ENCODE results near the gene MZT2A. TPM values are rescaled to one million over a fixed set of nuclear protein-coding genes. Genes with fewer than 3 reads are reported as not detected.
"Not testable (repeated sequence)": the region's sequence is repeated elsewhere in the genome, so short reads cannot be mapped to it uniquely, and the experiment has no call there.

The MZT2A gene
- polyA plus RNA-seq, 1 of the 3 experiments (the other 2 are of a cell fraction): 61.9 TPM

DNA sequence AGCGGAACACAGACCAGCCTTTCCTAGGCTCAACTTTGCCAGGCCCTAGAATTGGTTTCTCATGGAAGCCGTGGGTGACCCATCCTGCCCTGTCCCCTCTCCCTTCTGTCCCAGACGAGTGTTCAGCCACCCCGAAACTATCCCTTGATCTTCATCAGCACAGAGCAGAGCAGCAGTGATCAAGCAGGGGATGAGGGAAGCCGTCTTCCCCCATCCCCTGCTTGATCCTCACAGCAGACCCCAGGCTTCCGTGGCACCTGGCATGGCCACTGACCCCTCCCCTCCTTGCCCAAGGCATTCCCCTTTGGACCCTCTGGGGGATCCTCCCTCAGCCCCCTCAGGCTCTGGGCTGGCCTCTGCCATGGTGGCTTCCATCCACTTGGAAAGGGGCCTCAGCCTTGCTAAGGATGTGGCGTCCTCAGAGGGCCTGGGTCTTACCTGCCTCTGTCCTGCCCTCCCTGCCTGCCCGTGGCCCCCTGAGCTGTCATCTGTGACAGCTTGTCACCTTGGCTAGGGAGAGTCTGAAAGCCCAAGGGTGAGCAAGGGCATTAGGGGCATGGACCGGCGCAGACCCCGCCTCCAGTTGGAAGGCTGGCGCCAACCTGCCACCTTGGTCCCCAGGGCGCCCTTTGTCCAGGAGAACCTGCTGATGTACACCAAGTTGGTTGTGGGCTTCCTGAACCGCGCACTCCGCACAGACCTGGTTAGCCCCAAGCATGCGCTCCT, 25.1 kb upstream of the MZT2A start (continued):
- TF ChIP-seq SIN3A (IDR thresholded peaks at IDR 0.05; ENCODE audit: borderline replicate concordance, low read depth, low read length): no peak
- TF ChIP-seq FOXJ3 (CRISPR knock-in tag; IDR thresholded peaks at IDR 0.05): no peak
- no peak for TF ChIP-seq GABPA (IDR thresholded peaks at IDR 0.05; ENCODE audit: low read depth)
- no peak for TF ChIP-seq RAD21 (IDR thresholded peaks at IDR 0.05; ENCODE audit: low read length)
- TF ChIP-seq, protein P1, sequence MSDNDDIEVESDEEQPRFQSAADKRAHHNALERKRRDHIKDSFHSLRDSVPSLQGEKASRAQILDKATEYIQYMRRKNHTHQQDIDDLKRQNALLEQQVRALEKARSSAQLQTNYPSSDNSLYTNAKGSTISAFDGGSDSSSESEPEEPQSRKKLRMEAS (IDR thresholded peaks at IDR 0.05; ENCODE audit: low read depth): no peak
- no peak for TF ChIP-seq TCF12 (IDR thresholded peaks at IDR 0.05)

DNA sequence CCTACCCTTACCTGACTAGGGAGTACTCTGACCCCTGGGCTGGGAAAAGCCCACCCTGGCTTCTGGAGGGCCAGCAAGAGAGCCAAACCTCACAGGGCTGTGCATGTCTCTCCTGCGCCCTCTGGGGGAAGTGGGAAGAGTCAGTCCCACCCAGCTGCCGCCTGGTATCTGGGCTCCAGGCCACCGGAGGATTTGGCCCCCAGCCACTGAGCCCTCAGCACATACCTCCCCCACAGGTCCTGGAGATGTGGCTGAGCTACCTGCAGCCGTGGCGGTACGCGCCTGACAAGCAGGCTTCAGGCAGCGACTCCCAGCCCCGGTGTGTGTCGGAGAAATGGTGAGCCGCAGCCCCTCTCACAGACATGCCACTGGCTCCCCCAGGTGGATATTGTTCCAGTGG, 24.4 kb upstream of the MZT2A start:
- CTCF ChIA-PET, POLR2A ChIA-PET: not testable (repeated sequence)

GRCh38 chr2:131516011-131516410, 23.8 kb upstream of the MZT2A start:
- no peak overlapping the region for H3K9ac ChIP-seq
- CTCF ChIA-PET: no interaction called here

More for the DNA sequence above, 24.4 kb upstream of the MZT2A start:
- H3K9me3 ChIP-seq; H3K4me2 ChIP-seq; H3K36me3 ChIP-seq (replicated peaks in 1 of 2; ENCODE audit: control insufficient read depth in 1 of 2, insufficient read depth in 2 of 2, low read length in 1 of 2); H2AFZ ChIP-seq (ENCODE audit: low read depth); H3K4me1 ChIP-seq (ENCODE audit: control insufficient read depth in 1 of 2, insufficient read depth in 2 of 2, low read depth in 1 of 2, low read length in 1 of 2); H3K27ac ChIP-seq (ENCODE audit: low read depth in 2 of 2, low read length in 1 of 2); H3F3A ChIP-seq (replicated peaks; ENCODE audit: insufficient read depth); H3K4me3 ChIP-seq (ENCODE audit: low read depth in 2 of 2, low read length in 1 of 2); H4K20me1 ChIP-seq (ENCODE audit: insufficient read depth); H3K27me3 ChIP-seq (ENCODE audit: insufficient read depth); H3K9me2 ChIP-seq; H3K79me2 ChIP-seq (ENCODE audit: insufficient read depth); H3K9ac ChIP-seq: not testable (repeated sequence)
- peak; percentile 38 for DNase-seq
- 64% methylated on average over 2 of the region's 11 CpGs for WGBS (ENCODE audit: low lambda C conversion rate)

DNA sequence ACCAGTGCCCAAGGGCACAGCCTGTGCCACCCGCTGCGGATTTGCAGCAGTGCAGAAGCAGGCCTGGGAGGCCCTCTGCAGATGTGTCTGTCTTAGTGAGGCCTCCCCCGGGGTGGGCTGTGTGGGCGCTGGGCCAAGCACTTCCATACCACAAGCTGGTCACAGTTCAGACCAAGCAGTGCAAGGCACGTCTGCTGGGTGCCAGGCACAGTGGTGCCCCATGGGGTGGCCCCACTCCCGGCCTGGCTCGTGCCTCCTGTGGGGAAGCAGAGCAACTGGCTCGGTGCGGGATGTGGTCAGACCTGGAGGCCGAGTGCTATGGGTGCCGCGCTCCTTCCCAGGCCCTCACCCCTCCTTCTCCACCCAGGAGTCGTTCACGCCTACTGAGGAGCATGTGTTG, 23.0 kb upstream of the MZT2A start:
- WGBS (ENCODE audit: low lambda C conversion rate): no CpG with 5 or more reads among the region's 14 CpGs
- H3K79me2 ChIP-seq (ENCODE audit: insufficient read depth); H2AFZ ChIP-seq (ENCODE audit: low read depth); H3K4me1 ChIP-seq (ENCODE audit: control insufficient read depth in 1 of 2, insufficient read depth in 2 of 2, low read depth in 1 of 2, low read length in 1 of 2); H3K9ac ChIP-seq; H3K27me3 ChIP-seq (ENCODE audit: insufficient read depth); H3K27ac ChIP-seq (ENCODE audit: low read depth in 2 of 2, low read length in 1 of 2); CTCF ChIA-PET; H3K4me3 ChIP-seq (ENCODE audit: low read depth in 2 of 2, low read length in 1 of 2); H3F3A ChIP-seq (replicated peaks; ENCODE audit: insufficient read depth); H3K9me3 ChIP-seq; H3K36me3 ChIP-seq (replicated peaks in 1 of 2; ENCODE audit: control insufficient read depth in 1 of 2, insufficient read depth in 2 of 2, low read length in 1 of 2); H3K9me2 ChIP-seq; H4K20me1 ChIP-seq (ENCODE audit: insufficient read depth); POLR2A ChIA-PET; H3K4me2 ChIP-seq; DNase-seq: not testable (repeated sequence)

More at GRCh38 chr2:131516011-131516410, 23.8 kb upstream of the MZT2A start:
- H3K27me3 ChIP-seq (ENCODE audit: insufficient read depth): no peaks in the 10 kb centered on the region
- H3K27ac ChIP-seq (ENCODE audit: low read depth in 2 of 2, low read length in 1 of 2): no peak overlapping the region
- H3K9me3 ChIP-seq: no peaks in the 10 kb centered on the region
- POLR2A ChIA-PET: no interaction called here
- no peak overlapping the region for H2AFZ ChIP-seq (ENCODE audit: low read depth)
- TF ChIP-seq ZBTB33 (IDR thresholded peaks at IDR 0.05; ENCODE audit: borderline replicate concordance, low read depth) (no peak), MXI1 (IDR thresholded peaks at IDR 0.05; ENCODE audit: low read depth, low read length) (no peak), SIN3A (IDR thresholded peaks at IDR 0.05; ENCODE audit: borderline replicate concordance, low read depth, low read length) (no peak)
- peaks cover 0 to 5% of the 10 kb centered on the region in 2 experiments for H3K36me3 ChIP-seq (replicated peaks in 1 of 2; ENCODE audit: control insufficient read depth in 1 of 2, insufficient read depth in 2 of 2, low read length in 1 of 2)
- no peak overlapping the region for H3K4me2 ChIP-seq
- no peaks in the 10 kb centered on the region for H3F3A ChIP-seq (replicated peaks; ENCODE audit: insufficient read depth)
- H4K20me1 ChIP-seq (ENCODE audit: insufficient read depth): no peaks in the 10 kb centered on the region
- H3K4me1 ChIP-seq (ENCODE audit: control insufficient read depth in 1 of 2, insufficient read depth in 2 of 2, low read depth in 1 of 2, low read length in 1 of 2): no peaks in the 10 kb centered on the region
- WGBS (ENCODE audit: low lambda C conversion rate): 90% methylated on average over 4 of the region's 10 CpGs
- no peak overlapping the region for H3K4me3 ChIP-seq (ENCODE audit: low read depth in 2 of 2, low read length in 1 of 2)
- no peaks in the 10 kb centered on the region for H3K79me2 ChIP-seq (ENCODE audit: insufficient read depth)
- H3K9me2 ChIP-seq: no peaks in the 10 kb centered on the region
- DNase-seq: no peak

GRCh38 chr2:131514408-131515166, 22.4 kb upstream of the MZT2A start:
- H3K9me3 ChIP-seq; H3K79me2 ChIP-seq (ENCODE audit: insufficient read depth); H4K20me1 ChIP-seq (ENCODE audit: insufficient read depth); POLR2A ChIA-PET; H3K4me2 ChIP-seq; DNase-seq; H3K9me2 ChIP-seq; H2AFZ ChIP-seq (ENCODE audit: low read depth); CTCF ChIA-PET; H3K4me3 ChIP-seq (ENCODE audit: low read depth in 2 of 2, low read length in 1 of 2); H3K4me1 ChIP-seq (ENCODE audit: control insufficient read depth in 1 of 2, insufficient read depth in 2 of 2, low read depth in 1 of 2, low read length in 1 of 2); H3K9ac ChIP-seq; H3K27me3 ChIP-seq (ENCODE audit: insufficient read depth); H3F3A ChIP-seq (replicated peaks; ENCODE audit: insufficient read depth); H3K36me3 ChIP-seq (replicated peaks in 1 of 2; ENCODE audit: control insufficient read depth in 1 of 2, insufficient read depth in 2 of 2, low read length in 1 of 2); H3K27ac ChIP-seq (ENCODE audit: low read depth in 2 of 2, low read length in 1 of 2): not testable (repeated sequence)
- WGBS (ENCODE audit: low lambda C conversion rate): 89% methylated on average over 13 of the region's 15 CpGs

Measured in SK-N-SH (cell line).